ENCODE measurements around the gene TRMT2A.

The TRMT2A gene

DNA sequence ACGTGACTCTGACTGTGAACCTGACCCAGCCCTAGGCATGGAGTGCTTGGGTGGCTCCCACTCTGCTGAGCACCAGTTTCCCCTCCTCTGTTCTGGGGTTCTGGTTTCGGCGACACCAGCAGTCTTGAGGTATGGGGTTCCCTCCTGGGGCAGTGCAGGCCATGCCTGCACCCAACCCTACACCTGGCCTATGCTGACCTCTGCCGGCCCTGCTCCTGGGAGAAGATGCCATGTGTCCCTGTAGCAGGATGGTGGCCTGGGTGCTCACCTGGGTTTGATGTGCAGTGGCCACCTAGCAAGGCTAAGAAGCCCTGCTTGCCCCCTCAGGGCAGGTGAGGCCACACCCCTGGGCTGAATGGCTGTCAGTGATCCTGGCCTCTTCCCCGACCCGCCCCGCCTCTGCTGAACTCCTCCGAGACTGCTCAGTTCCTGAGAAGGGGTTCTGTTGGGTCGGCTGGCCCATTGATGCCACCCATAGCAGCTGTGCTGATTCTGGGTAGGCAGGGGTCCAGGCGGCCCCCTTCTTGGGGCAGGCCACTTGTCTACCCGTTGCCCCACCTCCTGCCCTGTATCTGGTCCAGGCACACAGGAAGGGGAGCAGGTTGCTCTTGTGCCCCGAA lies 17.0 kb upstream of the TRMT2A start:
- DNase-seq: no peak

DNA sequence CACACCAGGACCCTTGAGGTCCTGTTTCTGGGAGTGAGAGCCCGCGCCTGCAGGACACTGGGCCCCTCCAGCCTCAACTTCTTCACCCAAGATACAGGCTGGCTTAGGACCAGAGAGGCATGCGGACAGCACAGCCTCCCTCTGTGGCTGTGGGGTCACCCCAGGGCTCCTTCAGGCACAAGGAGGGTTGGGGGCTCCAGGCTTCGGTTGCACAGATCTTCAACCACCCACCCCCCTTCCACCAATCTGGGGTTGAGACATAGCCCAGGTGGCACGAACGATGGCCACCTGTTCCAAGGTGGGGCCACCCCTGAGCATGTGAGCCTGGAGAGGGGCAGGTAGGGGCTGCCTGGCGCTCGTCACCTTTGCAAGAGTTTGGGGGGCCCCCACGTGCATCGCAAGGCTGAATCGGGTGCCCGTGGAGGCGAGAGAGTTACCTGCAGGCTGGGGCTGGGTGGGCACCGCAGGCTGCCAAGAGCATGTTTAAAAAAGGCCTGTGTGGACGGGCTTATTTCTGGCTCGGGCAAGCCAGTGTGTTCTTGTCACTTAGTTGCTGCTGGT lies 15.7 kb upstream of the TRMT2A start:
- no peak for DNase-seq

DNA sequence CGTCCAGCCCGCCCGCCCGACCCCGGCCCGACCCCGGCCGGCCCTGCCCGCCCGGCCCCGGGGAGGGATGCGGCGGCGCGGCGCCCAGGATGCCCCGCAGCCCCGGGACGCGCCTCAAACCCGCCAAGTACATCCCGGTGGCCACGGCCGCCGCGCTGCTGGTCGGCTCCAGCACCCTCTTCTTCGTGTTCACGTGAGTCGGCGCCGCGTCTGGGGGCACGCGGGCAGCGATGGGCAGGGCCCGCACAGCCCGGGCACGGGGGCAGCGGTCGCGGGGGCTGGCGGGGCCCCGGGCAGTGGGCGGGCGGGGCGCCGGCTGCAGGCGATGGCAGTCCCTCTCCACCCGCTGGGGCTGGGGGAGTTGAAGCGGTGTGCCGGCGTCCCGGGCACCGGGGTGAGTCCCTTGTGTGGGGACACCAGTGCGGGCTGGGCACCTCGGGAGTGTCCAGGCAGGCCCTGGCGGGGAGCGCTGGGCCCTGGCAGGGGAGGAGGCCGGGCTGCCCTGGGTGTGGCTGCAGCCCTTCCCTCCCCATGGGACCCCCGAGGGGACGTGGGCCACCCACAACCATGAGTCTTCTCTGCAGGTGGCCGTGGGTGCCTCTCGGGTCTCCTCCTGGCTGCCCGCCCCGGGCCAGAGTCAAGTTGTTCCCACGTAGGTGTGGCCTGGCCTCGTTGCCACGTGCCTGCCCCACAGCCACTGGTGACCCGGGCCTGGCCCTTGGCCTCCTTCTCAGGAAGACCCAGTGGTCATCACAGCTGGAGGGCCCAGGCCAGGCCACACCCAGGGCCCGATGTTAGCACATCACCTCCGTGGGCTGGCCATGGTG lies 15.0 kb upstream of the TRMT2A start:
- DNase-seq: peak; percentile 37 to 75 (median 64)

DNA sequence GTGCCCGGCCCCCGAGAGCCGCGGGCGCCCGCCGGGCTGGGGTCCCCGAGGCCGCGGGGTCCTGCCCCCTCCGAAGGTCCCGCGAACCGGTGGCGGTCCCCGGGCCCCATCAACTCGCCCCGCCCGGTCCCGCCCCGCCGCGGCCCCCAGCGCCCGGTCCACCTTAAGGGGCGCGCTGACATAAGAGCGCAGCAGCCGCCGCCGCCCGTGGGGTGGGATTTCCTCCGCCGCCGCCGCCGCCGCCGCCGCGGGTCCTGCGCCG lies 14.5 kb upstream of the TRMT2A start, which contains the start of gene ZDHHC8:
Gene ZDHHC8 (plus strand): TSS at position 208 of the 262 bp plus-strand sequence. CDS start 144 bp downstream, outside the sequence.
- DNase-seq: peak; percentile 20 to 75 (median 52)

DNA sequence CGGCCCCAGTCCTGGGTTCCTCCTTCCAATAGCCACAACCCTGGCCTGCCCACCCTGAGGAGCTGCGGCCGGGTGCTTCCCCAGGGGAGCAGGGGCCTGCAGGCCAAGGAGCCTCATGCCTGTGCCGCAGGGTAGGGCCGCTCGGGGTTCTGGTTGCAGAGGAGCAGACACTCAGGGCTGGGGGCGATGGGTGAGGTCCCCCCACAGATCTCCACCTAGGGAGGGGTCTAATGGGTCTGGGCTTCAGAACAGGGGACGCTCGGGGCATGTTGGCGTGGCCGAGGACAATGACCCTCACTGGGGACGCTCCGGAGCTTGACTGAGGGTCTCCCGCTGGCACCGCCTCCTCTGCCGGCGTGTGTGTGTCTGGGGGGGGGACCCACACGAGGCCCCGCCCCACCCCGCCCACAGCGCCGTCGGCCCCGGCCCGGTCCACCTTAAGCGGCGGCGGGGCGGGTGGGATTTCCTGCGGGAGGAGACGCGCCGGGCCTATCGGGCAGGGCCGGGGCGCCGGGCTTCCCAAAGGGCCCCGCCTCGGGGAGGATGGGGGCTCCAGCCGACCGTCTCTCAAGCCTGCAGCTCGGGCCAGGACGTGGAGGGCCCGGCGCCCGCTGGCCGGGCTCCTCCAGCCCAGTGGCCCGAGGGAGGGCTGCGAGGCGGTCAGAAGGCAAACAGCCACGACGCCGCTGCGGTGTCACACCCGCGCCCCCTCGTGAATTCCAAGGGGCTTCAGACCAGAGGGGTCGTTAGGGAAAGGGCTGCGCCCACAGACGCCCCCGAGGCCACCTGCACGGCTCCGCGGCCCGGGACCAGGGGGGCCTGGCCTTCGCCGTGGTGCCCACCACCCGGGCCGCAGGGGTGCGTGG lies 13.9 kb upstream of the TRMT2A start:
- peak; percentile 75 to 94 (median 84) for DNase-seq

DNA sequence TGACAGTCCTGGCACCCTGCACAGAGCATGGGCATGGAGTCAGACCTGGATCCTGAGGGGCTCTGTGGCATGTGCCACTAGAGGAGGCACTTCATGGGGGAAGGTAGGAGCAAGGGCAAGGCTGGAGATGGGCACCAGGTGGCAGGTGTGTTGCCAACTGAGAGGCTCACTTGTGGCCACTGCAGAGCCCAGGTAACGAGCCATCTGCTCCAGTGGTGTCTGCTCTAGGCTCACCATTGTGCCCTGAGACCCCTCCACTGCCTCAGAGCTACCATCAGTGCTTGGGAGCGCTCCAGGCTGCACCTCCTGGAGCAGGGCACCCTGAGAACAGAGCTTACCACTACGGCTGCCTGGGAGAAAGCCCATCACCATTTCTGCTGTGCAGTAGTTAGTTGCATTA lies 13.3 kb upstream of the TRMT2A start:
- no peak for DNase-seq

DNA sequence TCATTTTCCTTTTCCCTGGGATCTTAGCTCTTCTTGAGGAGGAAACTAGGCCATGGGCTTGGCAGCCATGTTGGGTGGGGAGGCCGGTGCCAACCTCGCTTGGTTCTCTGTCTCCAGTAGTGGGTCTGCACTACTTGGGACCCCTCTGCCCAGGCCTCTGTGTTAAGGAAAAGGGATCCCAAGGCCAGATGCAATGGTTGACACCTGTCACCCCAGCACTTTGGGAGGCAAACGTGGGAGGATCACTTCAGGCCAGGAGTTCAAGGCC lies 12.7 kb upstream of the TRMT2A start:
- no peak for DNase-seq

DNA sequence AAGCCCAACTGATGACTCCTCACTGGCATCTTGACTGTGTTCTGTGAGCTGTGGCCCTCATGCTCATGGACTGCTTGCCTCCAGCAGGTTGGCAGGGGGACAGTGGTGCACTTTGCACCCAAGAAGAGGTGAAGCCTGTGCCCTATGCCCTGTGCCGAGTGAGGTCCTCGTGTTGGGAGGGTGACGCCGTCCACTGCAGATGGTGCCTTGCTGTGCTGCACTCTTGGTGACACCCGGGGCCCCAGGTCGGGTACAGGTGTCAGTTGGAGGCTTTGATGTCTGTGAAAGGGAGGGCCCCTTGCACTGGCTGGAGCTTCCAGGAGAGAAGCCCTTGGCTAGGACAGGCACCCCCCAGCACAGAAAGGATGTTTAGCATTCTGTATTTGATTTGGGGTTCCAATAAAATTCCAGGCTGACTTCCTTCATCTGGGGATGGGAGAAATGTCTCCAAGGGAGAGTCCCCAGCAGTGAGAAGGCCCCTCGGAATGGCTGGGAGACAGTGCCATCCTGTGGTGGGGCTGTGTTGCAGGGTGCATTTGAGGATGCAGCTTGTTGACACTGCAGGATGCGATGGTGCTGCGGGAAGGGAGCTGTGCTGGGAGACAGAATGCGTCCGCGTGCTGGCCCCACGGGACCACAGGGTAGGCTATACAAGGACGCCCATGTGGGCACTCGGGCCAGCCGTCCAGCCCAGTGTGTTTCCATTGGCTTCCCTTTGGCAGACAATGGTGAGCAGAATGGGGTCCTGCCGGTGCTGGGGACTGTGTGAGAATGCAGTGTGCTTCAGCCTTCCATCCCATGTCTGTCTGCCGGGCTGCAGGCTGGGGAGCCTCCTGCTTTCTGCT lies 12.1 kb upstream of the TRMT2A start:
- DNase-seq: peak in 3 of 4 experiments; percentile 40 to 47 (median 41)

DNA sequence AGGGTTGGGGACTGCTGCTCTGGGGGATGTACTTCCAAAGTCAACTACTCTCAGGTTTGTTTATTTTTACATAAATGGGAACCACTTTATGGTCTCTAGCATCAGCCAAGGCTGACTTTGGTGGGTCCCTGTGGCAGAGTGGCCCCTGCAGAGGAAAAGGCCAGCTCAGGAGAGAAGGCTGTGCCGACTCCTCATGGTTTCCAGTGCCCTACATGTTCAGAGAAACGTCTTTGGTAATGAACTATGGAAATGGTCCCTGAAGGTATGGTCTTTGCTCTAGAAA lies 11.5 kb upstream of the TRMT2A start:
- DNase-seq: no peak

DNA sequence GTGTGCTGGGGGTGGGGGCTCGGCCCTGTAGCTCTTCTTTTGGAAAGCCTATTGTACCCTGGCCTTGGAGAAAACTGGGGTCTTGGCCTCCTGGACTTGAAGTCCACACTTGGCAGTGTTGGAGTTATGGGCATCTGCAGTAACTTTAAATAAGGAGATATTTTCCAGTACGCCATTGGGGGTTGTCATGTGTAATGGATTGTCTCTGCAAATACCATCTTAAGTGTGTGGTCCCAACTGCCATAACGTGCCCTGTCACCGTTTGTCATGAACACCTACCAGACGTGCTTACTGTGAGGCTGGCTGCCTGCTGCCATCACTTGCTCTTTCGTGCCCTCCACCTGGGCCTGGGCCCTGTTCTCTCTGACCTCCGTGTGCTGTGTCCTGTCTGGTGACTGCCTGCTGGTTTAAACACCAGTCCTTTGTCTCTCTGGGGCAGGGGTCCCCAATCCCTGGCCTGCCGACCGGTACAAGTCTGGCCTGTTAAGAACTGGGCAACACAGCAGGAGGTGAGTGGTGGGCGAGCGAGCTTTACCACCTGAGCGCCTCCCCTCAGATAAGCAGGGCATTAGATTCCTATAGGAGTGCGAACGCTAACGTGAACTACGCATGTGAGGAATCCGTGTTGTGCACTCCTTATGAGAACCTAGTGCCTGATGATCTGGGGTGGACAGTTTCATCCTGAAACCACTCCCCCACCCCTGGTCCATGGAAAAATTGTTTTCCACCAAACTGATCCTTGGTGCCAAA lies 11.0 kb upstream of the TRMT2A start:
- no peak for DNase-seq

DNA sequence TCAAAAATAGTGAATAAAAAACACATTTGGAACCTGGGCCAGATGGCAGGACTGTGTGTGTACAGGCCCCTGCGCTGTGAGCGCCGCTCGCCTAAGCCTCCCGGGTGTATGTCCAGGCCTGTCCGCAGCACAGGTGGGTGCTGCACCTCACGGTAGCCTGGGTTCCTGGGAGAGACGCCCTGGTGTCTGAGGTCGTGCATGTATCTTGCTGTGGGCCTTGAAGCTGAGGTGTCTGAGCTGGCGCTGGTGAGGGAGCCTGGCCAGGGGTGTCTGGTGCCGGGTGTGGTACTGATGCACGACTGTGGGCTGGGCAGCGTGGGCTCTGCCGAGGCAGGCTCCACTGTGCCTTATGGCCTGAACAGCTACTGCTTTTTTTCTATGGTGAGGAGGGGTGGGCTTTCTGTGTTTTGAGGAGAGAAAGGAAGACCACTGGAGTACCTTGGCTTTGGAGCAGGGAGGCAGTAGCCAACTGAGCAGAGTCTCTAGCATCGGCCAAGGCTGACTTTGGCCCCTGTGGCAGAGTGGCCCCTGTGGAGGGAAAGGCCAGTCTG lies 10.4 kb upstream of the TRMT2A start:
- DNase-seq: no peak

DNA sequence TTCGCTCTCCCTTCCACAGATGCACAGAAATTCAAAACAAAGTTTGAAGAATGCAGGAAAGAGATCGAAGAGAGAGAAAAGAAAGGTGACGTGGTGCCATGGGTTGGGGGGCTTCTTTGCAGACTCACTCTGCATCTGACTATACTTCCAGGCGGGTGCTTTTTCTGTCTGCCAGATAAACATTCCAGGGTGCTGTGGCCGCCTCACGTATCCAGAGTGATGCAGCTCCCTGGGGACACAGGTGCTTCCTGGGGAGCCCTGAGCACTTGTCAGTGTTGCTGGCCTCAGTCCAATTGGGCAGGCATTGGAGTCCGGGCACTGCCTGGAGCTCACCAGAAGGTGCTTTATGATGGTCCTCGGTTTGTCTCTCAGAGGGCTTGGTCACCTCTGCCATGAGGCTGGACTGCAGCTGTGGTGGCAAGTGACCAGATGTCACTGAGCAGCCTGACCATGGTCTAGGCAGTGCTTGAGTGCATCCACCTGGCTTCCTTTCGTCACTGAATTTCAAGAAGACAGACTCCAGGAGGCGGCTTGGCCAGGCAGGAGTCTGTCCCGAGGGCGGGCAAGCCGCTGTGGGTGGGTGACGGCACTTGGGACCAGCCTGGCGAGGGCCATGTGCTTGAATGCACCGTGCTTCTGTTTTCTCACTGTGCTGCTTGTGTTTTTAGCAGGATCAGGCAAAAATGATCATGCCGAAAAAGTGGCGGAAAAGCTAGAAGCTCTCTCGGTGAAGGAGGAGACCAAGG lies 9.4 kb upstream of the TRMT2A start:
- DNase-seq: no peak

DNA sequence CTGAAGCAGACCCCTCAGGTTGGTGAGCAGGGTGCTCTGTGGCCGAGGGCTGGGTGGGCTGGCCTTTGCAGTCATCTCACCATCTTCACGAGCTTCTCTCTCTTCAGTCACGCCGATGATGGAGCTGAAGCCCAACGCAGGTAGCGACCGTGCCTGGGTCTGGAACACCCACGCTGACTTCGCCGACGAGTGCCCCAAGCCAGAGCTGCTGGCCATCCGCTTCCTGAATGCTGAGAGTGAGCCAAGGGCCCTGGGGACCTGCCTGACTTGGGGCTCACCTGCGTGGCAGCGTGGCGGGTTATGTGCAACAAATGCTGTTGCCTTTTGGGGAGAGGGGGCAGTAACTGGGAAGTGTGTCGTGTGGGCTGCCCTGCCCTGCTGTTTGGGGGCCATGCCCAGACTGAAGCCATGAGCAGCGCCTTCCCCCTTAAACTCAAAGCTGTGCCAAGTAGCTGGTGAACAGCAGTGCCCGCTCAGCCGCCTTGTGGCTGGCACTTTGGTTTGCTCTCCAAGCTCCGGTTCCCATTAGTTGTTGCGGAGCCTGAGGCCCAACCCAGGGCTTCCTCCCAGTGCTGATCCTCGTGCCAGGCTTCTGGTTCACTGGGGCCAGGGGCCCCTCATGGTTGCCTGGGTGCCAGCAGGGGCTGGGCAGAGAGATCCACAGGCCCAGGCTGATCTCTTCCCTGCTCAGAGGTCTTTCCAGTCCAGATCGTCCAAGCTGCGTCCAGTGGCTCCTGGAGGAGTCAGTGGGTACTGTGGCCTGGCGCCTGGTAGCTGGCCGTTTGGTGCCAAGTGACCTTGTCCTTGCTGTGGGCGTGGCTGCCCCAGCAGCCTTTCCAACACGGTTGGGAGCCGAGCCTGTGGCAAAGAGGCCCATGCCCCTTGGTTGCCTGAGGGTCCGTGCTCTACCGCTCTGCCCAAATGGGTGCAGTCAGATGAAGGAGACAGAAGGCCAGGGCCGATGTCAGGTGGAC lies 8.5 kb upstream of the TRMT2A start:
- no peak for DNase-seq

DNA sequence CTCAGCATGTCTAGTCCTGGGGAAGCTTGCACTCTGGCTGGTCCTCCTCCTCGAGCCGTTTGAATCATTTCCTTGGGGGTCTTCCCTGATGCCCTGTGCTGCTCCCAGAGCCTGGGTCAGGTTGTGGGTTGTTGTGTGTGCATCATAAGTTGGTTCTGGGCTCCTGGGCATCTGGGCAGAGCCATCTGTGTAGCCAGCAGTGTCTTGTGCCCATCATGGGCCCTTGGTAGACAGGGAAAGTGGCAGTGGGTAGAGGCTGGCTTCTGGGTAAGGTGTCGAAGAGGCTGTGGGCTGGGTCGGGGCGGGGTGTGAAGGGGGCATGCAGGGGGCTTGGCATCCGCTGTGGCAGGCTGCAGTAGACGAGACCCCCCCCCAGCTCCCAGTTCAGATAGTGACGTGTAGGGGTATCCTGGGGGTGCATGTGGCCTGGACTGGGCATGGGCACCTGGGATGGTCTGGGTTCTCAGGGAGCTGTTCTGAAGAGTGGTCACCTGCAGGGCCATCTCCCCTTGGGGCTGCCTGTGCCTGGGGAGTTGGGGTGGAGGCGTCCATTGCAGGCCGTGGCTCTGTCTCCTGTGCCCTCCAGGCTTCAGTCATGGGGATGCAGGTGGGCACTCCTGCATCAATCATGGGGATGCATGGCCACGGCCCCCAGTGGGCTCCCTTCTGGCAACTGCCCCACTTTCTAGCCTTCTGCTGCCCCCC lies 7.2 kb upstream of the TRMT2A start:
- DNase-seq: no peak

DNA sequence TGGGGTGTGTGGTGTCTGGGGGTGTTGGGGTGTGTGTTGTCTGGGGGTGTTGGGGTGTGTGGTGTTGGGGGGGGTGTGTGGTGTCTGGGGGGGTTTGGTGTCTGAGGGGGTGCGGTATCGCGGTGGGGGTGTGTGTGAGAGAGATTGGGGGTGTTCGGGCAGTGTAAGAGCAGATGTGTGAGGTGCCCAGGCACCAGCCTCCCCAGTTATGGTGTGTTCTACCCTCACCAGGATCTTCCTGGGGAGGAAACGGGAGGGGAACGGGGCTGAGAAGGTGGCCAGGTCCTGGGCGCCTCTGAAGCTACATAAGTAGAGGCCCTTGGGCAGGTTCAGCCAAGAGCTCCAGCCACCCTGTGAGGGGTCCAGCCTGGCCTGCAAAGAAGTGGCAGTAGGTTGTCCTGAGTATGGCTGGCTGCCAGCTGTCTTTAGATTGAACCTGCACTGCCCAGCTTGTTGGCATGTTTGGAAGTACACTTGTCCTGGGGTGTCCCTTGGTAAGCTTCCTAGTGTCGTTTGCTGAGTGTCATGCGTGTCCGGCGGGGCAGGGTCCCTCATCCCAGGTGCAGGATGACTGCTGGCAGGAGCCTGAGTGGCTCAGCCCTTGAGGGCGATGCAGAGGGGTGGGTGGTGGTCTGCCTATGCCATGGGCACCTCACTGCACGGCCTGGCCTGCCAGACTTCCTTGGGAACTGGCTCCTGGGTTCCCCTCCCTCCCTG lies 6.5 kb upstream of the TRMT2A start:
- DNase-seq: no peak

DNA sequence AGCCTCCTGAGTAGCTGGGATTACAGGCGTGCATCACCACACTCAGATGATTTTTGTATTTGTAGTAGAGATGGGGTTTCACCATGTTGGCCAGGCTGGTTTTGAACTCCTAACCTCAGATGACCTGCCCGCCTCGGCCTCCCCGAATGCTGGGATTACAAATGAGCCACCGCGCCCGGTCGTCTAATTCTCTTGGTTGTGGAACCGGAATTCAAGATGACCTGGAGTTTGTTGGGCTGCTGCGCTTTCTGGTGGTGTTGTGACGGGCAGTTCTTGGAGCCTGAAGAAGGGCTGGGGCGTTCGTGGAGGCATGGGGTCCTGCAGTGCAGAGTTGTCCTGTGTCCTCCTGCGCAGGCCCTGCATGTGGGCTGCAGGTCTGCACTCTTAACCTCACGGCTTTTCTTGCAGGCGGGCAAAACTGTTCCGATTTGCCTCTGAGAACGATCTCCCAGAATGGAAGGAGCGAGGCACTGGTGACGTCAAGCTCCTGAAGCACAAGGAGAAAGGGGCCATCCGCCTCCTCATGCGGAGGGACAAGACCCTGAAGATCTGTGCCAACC lies 4.9 kb upstream of the TRMT2A start:
- no peak for DNase-seq

DNA sequence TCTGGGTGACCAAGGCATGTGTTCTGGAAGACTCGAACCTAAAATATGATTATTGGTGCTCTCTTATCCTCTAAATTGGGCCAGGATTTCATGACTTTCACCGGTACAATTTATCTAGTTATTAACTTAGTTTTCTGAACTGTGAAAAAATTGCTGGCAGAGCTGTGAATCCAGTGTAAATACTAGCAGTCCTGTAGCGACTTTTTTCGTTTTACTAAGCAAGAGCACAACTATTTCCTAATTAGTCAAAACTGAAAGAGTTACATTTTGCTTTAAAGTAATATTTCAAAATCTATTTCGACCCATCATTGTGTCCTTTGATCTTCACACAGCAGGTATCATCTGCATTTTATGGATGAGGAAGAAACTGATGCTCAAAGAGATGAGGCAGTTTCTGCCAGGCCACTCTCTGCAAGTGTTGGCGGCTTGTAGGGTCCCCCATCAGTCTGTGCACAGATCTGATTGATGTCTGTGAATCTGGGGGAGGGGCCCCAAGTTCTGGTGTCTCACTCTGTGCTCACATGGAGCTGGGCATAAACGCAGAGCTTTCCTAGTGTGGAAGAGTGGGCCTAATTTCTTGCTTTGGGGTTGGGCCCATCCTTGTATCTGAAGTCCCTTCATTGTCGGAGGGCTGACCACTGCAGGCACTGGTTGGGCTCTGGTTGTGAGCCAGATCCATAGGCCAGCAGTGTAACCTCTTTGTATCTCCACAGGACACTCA lies 1.4 kb upstream of the TRMT2A start:
- DNase-seq: no peak
